SHP77 (cell line): ENCODE measurements around the gene GDF7.

Experiments used
- DNase-seq, 2 experiments: peaks; one replicate each; lab custom pipeline; 2025; lab: John Stamatoyannopoulos, UW

GDF7 gene

GRCh38 chr2:20645301-20645701 is 21.6 kb upstream of the GDF7 start:
- no peak for DNase-seq

- DNase-seq: no peak
These were observed 21.2 kb upstream of the GDF7 start for GRCh38 chr2:20645761-20646160.

DNA sequence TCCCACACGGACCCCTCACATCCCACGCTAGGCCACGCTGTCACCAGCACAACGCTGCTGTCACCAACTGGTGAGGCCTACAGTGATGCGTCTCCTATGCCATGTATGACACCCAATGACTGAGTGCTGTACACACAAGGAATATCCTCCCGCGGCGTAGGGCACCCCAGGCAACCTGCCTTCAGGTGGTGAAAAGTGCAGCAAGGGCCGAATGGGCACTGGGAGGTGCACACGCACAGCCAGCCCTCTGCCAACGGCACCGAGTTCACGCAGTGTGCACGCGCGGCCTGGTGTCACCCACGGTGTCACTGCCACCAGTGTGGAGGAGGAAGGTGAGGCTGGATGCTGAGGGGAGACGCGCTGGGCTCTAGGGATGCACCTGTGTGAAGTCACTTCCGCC is 20.5 kb upstream of the GDF7 start:
- DNase-seq: no peak

DNA sequence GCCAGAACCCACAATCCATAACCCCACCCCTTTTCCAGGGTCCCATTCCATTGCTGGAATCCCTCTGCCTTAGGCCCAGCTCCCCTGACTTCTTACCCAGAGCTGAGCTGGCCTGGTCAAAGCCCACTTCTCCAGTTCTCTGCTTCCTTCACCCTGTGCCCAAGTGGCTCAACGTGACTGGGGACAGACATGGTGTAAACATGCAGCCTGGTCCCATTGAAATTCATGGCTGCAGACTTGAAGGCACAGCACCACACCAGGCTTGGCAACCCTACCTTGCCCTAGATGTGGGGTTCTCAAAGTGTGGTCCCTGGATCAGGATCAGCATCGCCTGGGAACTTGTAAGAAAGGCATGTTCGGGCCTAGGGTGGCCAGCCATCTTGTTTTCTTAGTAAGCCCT is 19.7 kb upstream of the GDF7 start:
- DNase-seq: no peak

DNA sequence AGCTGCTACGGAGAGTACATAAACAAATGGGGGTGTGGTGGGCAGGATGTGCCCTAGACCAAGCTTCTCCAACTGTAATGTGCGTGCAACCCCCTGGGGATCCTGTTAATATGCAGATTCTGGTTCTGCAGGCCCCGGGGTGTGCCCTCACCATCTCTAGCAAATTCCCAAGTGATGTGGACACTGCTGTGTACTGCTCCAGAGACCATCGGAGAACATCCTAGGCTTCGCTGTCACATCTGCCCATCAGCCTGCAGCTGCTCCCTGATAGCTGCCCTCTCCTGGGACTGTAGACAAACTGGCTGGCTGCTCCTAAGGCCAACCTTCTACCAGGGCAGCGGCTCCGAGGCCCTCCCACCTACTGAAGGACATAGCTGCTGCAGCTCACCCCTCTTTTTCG is 19.2 kb upstream of the GDF7 start:
- DNase-seq: no peak

GRCh38 chr2:20648206-20648605 is 18.7 kb upstream of the GDF7 start:
- DNase-seq: no peak

- DNase-seq: no peak
These were observed 18.1 kb upstream of the GDF7 start for GRCh38 chr2:20648831-20649230.

GRCh38 chr2:20649576-20649975 is 17.4 kb upstream of the GDF7 start:
- no peak for DNase-seq

DNA sequence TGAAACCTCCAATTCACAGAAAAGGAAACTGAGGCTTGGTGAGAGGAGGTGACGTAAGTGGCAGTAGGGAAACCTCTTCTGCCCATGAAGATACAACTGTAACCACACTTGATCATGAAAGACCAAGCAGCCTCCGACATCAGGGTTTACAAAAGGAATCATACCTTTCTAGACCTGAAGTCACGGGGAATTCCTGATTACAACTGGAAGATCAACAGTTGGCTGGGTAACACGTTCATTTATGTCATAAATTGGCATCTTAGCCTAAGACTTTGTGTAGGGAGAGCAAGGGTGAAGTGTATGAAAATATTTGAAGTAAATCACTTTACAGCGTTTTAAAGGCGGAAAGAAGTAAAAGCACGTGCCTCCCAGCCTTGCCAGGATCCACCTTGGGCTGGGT is 17.0 kb upstream of the GDF7 start:
- no peak for DNase-seq

- no peak for DNase-seq
These were observed 16.5 kb upstream of the GDF7 start for GRCh38 chr2:20650393-20650876.

- peak; percentile 64 to 71 for DNase-seq
These were observed 15.8 kb upstream of the GDF7 start, which contains the start of gene HS1BP3 for GRCh38 chr2:20650877-20651730. Gene HS1BP3, minus strand, starts transcription at chr2:20651098. Its CDS starts 35 bp downstream, at chr2:20651063.

- DNase-seq: no peak
These were observed 15.2 kb upstream of the GDF7 start for GRCh38 chr2:20651731-20652099.

GRCh38 chr2:20652141-20652540 is 14.8 kb upstream of the GDF7 start:
- DNase-seq: no peak

DNA sequence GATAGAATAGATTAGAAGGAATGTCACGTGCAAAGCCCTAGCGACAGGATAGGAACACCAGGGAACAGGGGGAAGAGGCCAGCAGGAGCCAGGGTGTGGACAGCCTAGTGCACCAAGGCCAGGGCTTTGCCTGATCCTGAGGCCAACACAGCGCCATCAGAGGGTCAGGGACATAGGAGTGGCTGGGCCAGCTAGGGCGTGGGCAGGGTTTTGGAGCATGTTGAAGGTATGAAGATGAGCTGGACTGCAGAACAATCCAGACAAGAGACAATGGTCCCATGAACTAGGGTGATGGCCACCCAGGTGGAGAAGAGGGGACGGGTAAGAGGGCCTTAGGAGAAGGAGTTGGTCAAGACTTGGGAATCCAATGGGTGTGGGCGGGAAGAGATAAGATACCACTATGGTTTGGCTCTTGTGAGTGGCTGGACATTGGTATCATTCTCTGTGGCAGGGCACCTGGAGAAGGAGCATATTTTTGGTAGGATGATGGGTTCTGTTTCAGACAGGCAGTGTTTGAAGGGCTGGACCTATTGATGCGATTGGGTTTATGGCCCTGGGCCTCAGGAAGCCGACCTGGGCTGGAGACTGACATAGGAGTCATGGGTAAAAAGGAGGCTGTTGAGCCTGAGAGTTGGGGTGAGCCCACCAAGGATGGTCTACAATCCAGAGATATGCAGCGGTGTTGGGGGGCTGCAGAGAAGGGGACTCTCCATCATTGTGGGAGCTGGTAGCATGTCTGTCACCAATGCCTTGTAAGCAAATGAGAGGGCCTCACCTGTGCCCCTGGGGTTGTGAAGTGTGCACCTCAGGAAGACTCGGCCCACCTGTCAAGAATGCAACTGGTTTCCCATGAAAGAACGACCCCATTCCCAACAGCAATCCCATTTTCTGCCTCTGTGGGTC is 14.0 kb upstream of the GDF7 start:
- no peak for DNase-seq

GRCh38 chr2:20653695-20654534 is 13.0 kb upstream of the GDF7 start:
- DNase-seq: no peak

GRCh38 chr2:20654535-20654813 is 12.5 kb upstream of the GDF7 start:
- no peak for DNase-seq

GRCh38 chr2:20656561-20656960 is 10.4 kb upstream of the GDF7 start:
- no peak for DNase-seq

GRCh38 chr2:20657522-20658235 is 9.3 kb upstream of the GDF7 start:
- DNase-seq: no peak

- DNase-seq: no peak
These were observed 6.2 kb upstream of the GDF7 start for GRCh38 chr2:20660506-20661420.
